H1 (cell line): ENCODE results near the gene MOB4. TPM values are rescaled to one million over a fixed set of nuclear protein-coding genes. Genes with fewer than 3 reads are reported as not detected.

Experiments used
- CTCF ChIA-PET: fragments of 300-600 bp; sonication (Branson Sonifier 250); formaldehyde crosslinking; loops from one replicate; lab custom pipeline; 2021; ENCODE audit not compliant: partially characterized antibody; lab: Charles Lee
- POLR2A ChIA-PET: fragments of 300-600 bp; sonication (Branson Sonifier 250); formaldehyde crosslinking; loops from one replicate; lab custom pipeline; 2021; ENCODE audit warnings: inconsistent platforms; ENCODE audit not compliant: partially characterized antibody; lab: Charles Lee
- DNase-seq, 2 experiments: peaks; one replicate each; pipeline versions ENCODE4 v3.0.0 to v3.0.0-alpha.2; 2010 to 2022; ENCODE audit warnings: low spot score in 2 of 2, low read depth in 1 of 2, mixed read lengths in 1 of 2
- FAIRE-seq: peaks from 2 replicates; lab custom pipeline; 2011; peaks lifted over from hg19 to GRCh38; lab: Jason Lieb, UNC
- H2AFZ ChIP-seq: 2 replicates; pipeline ENCODE4 v1.8.1; 2012; ENCODE audit warnings: low read length, inconsistent platforms
- H2AK5ac ChIP-seq: 2 replicates; pipeline ENCODE4 v1.6.1; 2013; ENCODE audit warnings: low read depth, low read length
- H2BK120ac ChIP-seq: replicated peaks from 2 replicates; pipeline ENCODE3; 2013; ENCODE audit warnings: low read depth, low read length, inconsistent platforms
- H2BK12ac ChIP-seq: 2 replicates; pipeline ENCODE4 v1.6.1; 2013; ENCODE audit warnings: low read depth, low read length
- H2BK15ac ChIP-seq: 2 replicates; pipeline ENCODE4 v1.6.1; 2013; ENCODE audit warnings: low read length
- H2BK20ac ChIP-seq: 2 replicates; pipeline ENCODE4 v1.6.1; 2013; ENCODE audit warnings: low read length
- H2BK5ac ChIP-seq: 2 replicates; pipeline ENCODE4 v1.6.1; 2013; ENCODE audit warnings: low read depth, low read length
- H3K14ac ChIP-seq: 2 replicates; pipeline ENCODE4 v1.6.1; 2013; ENCODE audit warnings: inconsistent platforms; ENCODE audit not compliant: insufficient read length
- H3K18ac ChIP-seq: 2 replicates; pipeline ENCODE4 v1.6.1; 2013; ENCODE audit warnings: low read length; ENCODE audit errors: extremely low read depth
- H3K23ac ChIP-seq: 2 replicates; pipeline ENCODE4 v1.6.1; 2013; ENCODE audit warnings: inconsistent platforms; ENCODE audit not compliant: insufficient read length
- H3K23me2 ChIP-seq: 2 replicates; pipeline ENCODE4 v1.6.1; 2013; ENCODE audit warnings: low read depth, low read length
- H3K27ac ChIP-seq: 2 replicates; pipeline ENCODE4 v1.6.1; 2011; ENCODE audit warnings: low read depth, low read length, inconsistent platforms
- H3K27me3 ChIP-seq, 4 experiments: replicated peaks in 1 of 4; 1 replicate in 1 of 4; 2 replicates in 3 of 4; pipeline versions ENCODE4 v1.6.1 to v1.8.1; 2011 to 2013; ENCODE audit warnings: low read length in 3 of 4, mild to moderate bottlenecking in 3 of 4, inconsistent platforms in 2 of 4, mixed read lengths in 2 of 4, moderate library complexity in 1 of 4; ENCODE audit not compliant: control insufficient read depth in 3 of 4, insufficient read depth in 3 of 4; ENCODE audit errors: extremely low read depth in 1 of 4
- H3K36me3 ChIP-seq, 4 experiments: 2 replicates each; pipeline versions ENCODE4 v1.6.1 to v1.8.1; 2011 to 2013; ENCODE audit warnings: mild to moderate bottlenecking in 4 of 4, low read length in 3 of 4, moderate library complexity in 2 of 4, control low read depth in 1 of 4, inconsistent platforms in 1 of 4; ENCODE audit not compliant: insufficient read depth in 4 of 4, control insufficient read depth in 2 of 4
- H3K4ac ChIP-seq: replicated peaks from 2 replicates; pipeline ENCODE3; 2013; ENCODE audit warnings: low read length, low read depth, mixed read lengths, inconsistent platforms; ENCODE audit not compliant: insufficient read length
- H3K4me1 ChIP-seq, 4 experiments: replicated peaks in 1 of 4; 1 replicate in 1 of 4; 2 replicates in 3 of 4; pipeline versions ENCODE4 v1.6.1 to v1.8.1; 2011 to 2013; ENCODE audit warnings: low read length in 3 of 4, inconsistent platforms in 2 of 4, mixed read lengths in 1 of 4; ENCODE audit not compliant: insufficient read depth in 4 of 4, control insufficient read depth in 3 of 4
- H3K4me2 ChIP-seq, 2 experiments: 2 replicates each; pipeline versions ENCODE4 v1.6.1 to v1.8.1; 2011 to 2013; ENCODE audit warnings: low read depth in 2 of 2, low read length in 2 of 2, control low read depth in 1 of 2, inconsistent platforms in 1 of 2, mild to moderate bottlenecking in 1 of 2; ENCODE audit not compliant: insufficient read depth in 1 of 2
- H3K4me3 ChIP-seq, 4 experiments: fragments of 200-600, 300-600 bp in 1 of 4; sonication (generic), shearing (Covaris generic), sonication (Bioruptor Twin) in 1 of 4; 2 replicates each; pipeline versions ENCODE4 v1.5.1 to v1.8.1; 2011 to 2016; ENCODE audit warnings: low read length in 4 of 4, low read depth in 3 of 4, control low read depth in 2 of 4, inconsistent platforms in 2 of 4, mild to moderate bottlenecking in 2 of 4, mixed read lengths in 1 of 4, moderate library complexity in 1 of 4; ENCODE audit not compliant: insufficient read depth in 2 of 4; ENCODE audit errors: extremely low read depth in 1 of 4
- H3K56ac ChIP-seq: replicated peaks from 2 replicates; pipeline ENCODE3; 2013; ENCODE audit warnings: low read depth, mild to moderate bottlenecking, mixed read lengths, low read length, inconsistent platforms; ENCODE audit not compliant: insufficient read length
- H3K79me1 ChIP-seq: 2 replicates; pipeline ENCODE4 v1.6.1; 2013; ENCODE audit warnings: low read depth, low read length, control low read depth
- H3K79me2 ChIP-seq, 2 experiments: 2 replicates each; pipeline versions ENCODE4 v1.6.1 to v1.8.1; 2012 to 2013; ENCODE audit warnings: low read length in 2 of 2, mild to moderate bottlenecking in 2 of 2, inconsistent platforms in 1 of 2; ENCODE audit not compliant: insufficient read depth in 2 of 2, control insufficient read depth in 1 of 2
- H3K9ac ChIP-seq, 4 experiments: replicated peaks in 1 of 4; 1 replicate in 1 of 4; 2 replicates in 3 of 4; pipeline versions ENCODE4 v1.6.1 to v1.8.1; 2011 to 2013; ENCODE audit warnings: low read depth in 3 of 4, low read length in 3 of 4, control low read depth in 2 of 4, mild to moderate bottlenecking in 2 of 4, moderate library complexity in 2 of 4, inconsistent platforms in 1 of 4; ENCODE audit errors: extremely low read depth in 1 of 4
- H3K9me3 ChIP-seq, 2 experiments: 2 replicates each; pipeline versions ENCODE4 v1.6.1 to v1.8.1; 2012 to 2013; ENCODE audit warnings: mild to moderate bottlenecking in 2 of 2, moderate library complexity in 2 of 2, control low read depth in 1 of 2, inconsistent platforms in 1 of 2, low read depth in 1 of 2, low read length in 1 of 2, mixed read lengths in 1 of 2; ENCODE audit not compliant: insufficient read depth in 2 of 2
- H4K20me1 ChIP-seq, 2 experiments: replicated peaks in 1 of 2; 2 replicates each; pipeline versions ENCODE3 to v1.8.1; 2011 to 2013; ENCODE audit warnings: inconsistent platforms in 2 of 2, low read length in 2 of 2, mild to moderate bottlenecking in 1 of 2; ENCODE audit not compliant: insufficient read depth in 2 of 2, control insufficient read depth in 1 of 2
- H4K5ac ChIP-seq: 2 replicates; pipeline ENCODE4 v1.6.1; 2013; ENCODE audit warnings: low read length, low read depth, mixed read lengths, inconsistent platforms; ENCODE audit not compliant: insufficient read length
- H4K8ac ChIP-seq: 2 replicates; pipeline ENCODE4 v1.8.0; 2013; ENCODE audit warnings: mild to moderate bottlenecking, moderate library complexity, low read length, inconsistent platforms; ENCODE audit not compliant: insufficient read depth; ENCODE audit errors: extremely low read depth
- H4K91ac ChIP-seq: replicated peaks from 2 replicates; pipeline ENCODE3; 2013; ENCODE audit warnings: low read length, mixed read lengths, inconsistent platforms; ENCODE audit not compliant: insufficient read length
- HDAC2 ChIP-seq, 2 experiments: fragments of 300-600 bp in 1 of 2; sonication (generic) in 1 of 2; IDR thresholded peaks; 2 replicates each; pipeline ENCODE4 v1.6.1; 2011 to 2012; ENCODE audit warnings: low read depth in 2 of 2, low read length in 2 of 2, mild to moderate bottlenecking in 2 of 2, moderate library complexity in 2 of 2, borderline replicate concordance in 1 of 2, inconsistent platforms in 1 of 2
- POLR2A ChIP-seq, 2 experiments: IDR thresholded peaks; 1 replicate in 1 of 2; 2 replicates in 1 of 2; pipeline ENCODE4 v1.6.1; 2011; ENCODE audit warnings: low read depth in 2 of 2, low read length in 2 of 2, mild to moderate bottlenecking in 2 of 2; ENCODE audit errors: control extremely low read depth in 1 of 2
- SP1 ChIP-seq: IDR thresholded peaks from 2 replicates; pipeline ENCODE4 v1.6.1; 2011; ENCODE audit warnings: low read depth, low read length
- TEAD4 ChIP-seq: IDR thresholded peaks from 2 replicates; pipeline ENCODE4 v1.6.1; 2012; ENCODE audit warnings: low read depth, low read length, inconsistent platforms, mixed read lengths
- ZNF274 ChIP-seq: IDR thresholded peaks from 2 replicates; pipeline ENCODE4 v1.7.0; 2012; ENCODE audit warnings: low read length, borderline replicate concordance; ENCODE audit errors: extremely low read depth
- WGBS, 2 experiments: shearing (Covaris generic) in 1 of 2; methylation state at CpG; one replicate each; pipeline versions ENCODE4 v1.1.6 to v1.1.7; 2013 to 2015; ENCODE audit warnings: low lambda C conversion rate in 2 of 2, mixed read lengths in 2 of 2, inconsistent platforms in 1 of 2, low coverage in 1 of 2, missing lambda C conversion rate in 1 of 2; ENCODE audit not compliant: insufficient replicate concordance in 2 of 2, insufficient coverage in 1 of 2, insufficient read length in 1 of 2; ENCODE audit errors: extremely low coverage in 1 of 2, missing lambda C conversion rate in 1 of 2; 5-methylcytosine and 5-hydroxymethylcytosine counted together
- polyA plus RNA-seq, 7 experiments: library from polyadenylated mRNA; depleted of rRNA in 3 of 7; stranded (reverse) in 5 of 7; unstranded in 2 of 7; fragments of >200 nt in 5 of 7; fragments of 200-250 nt in 2 of 7; gene quantifications; 1 replicate in 5 of 7; 2 replicates in 1 of 7; 4 replicates in 1 of 7; pipeline versions ENCODE4 v1.2.1 to v1.2.3, GENCODE V29; 2011 to 2013; ENCODE audit warnings: missing spikeins in 2 of 7, mixed read lengths in 2 of 7
- total RNA-seq: library from RNA; stranded (reverse); fragmentation: NEBNext Ultra II Directional; extraction: Animal tissue kit (Norgen Biotek cat#: 25700); gene quantifications from 2 replicates; pipeline ENCODE4 v1.2.1, GENCODE V29; 2021

The MOB4 gene
- total and polyA plus RNA-seq, 2 of the 8 experiments (the other 6 are each of a cell fraction or from before 2014, with no cell fraction given), result 51.5 to 54.2 TPM

DNA sequence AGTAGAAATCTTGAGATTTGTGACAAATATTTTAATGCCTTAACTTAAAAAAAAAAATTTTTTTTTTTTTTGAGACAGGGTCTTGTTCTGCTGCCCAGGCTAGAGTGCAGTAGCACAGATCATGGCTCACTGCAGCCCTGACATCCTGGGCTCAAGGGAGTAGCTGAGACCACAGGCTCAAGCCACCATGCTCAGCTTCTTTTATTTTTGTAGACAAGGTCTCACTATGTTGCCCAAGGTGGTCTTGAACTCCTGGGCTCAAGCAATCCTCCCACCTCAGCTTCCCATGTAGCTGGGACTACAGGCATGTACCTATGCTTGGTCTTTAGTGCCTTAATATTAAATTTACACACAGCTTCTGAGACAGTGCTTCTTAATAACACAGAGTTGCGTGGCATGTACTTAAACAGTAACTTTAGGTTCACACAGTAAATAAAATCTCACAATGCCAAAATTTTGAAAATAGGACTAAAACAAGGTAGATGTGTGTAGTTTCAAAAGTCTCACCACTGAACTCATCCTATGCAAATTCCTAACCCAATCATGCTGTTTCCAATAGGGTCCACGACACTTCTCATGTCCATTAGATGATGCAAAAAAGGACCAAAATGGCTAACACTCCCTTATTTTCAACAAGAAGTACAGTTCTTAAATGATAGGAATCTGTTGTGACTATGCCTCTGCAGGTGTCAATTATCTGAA is 20.3 kb upstream of the MOB4 start:
- Histone ChIP-seq H2AK5ac (no peak overlapping the region), H2BK120ac (no peak overlapping the region), H3K9ac (no peak overlapping the region), H3K23me2 (0 out of 2 replicates have a peak, but pooled peaks cover 2% of the 10 kb centered on the region), H3K27me3 (no peaks in the 10 kb centered on the region), H4K91ac (no peak overlapping the region), H3K4me2 (peak overlapping the region; percentile 61 to 66; a peak in 3 of 4 replicates), H4K8ac (no peak overlapping the region), H3K23ac (no peak overlapping the region), H3K4ac (no peak overlapping the region), H3K18ac (no peak overlapping the region), H3K79me1 (peaks cover 2% of the 10 kb centered on the region; the same call in 1 of the 2 replicates), H2BK15ac (no peak overlapping the region), H4K5ac (no peak overlapping the region), H4K20me1 (peaks cover 11 to 18% of the 10 kb centered on the region in 2 experiments), H3K4me1 (peaks cover 0 to 5% (median 3%) of the 10 kb centered on the region in 4 experiments; a peak in 2 of 7 replicates), H3K4me3 (peak overlapping the region in 1 of 4 experiments; percentile 86; a peak in 1 of 8 replicates), H2AFZ (no peak overlapping the region), H3K79me2 (peaks cover 36 to 71% of the 10 kb centered on the region in 2 experiments), H2BK5ac (no peak overlapping the region), H2BK20ac (no peak overlapping the region), H3K27ac (no peak overlapping the region), H3K9me3 (no peaks in the 10 kb centered on the region), H3K56ac (no peak overlapping the region), H3K36me3 (peaks cover 30 to 83% (median 68%) of the 10 kb centered on the region in 4 experiments), H3K14ac (no peak overlapping the region), H2BK12ac (no peak overlapping the region)
- CTCF ChIA-PET, result interaction anchor here (0.5 to 1.4 kb wide), 5 partner anchors 11 to 776 kb away, joined by 3 to 4 read pairs (median 3); no protein-coding TSS in a partner anchor
- no peak for DNase-seq
- 95% methylated on average over 2 of the region's 2 CpGs; no CpG with 5 or more reads in 1 of the 2 experiments for WGBS, 2 experiments
- TF ChIP-seq POLR2A (IDR thresholded peaks at IDR 0.05; ENCODE audit: control extremely low read depth in 1 of 2, low read depth in 2 of 2, low read length in 2 of 2) (0 out of 3 replicates have a peak, but pooled peaks of 1 of the 2 experiments have one; percentile 64), SP1 (no peak), TEAD4 (no peak), ZNF274 (no peak), HDAC2 (IDR thresholded peaks at IDR 0.05; ENCODE audit: borderline replicate concordance in 1 of 2, low read depth in 2 of 2, low read length in 2 of 2) (no peak)
- no peak for FAIRE-seq
- POLR2A ChIA-PET, result interaction anchor here (0.6 to 15.2 kb wide), 17 partner anchors 7 to 119 kb away, joined by 3 to 270 read pairs (median 4); partner anchors contain the start of genes COQ10B, MOB4 and SF3B1
